ENCODE data around the gene CDCP1. TPM values are rescaled to one million over a fixed set of nuclear protein-coding genes. Genes with fewer than 3 reads are reported as not detected.

CDCP1 gene
- total and polyA plus RNA-seq, 12 donors, result 0.27 to 4.3 (median 1.6) TPM

DNA sequence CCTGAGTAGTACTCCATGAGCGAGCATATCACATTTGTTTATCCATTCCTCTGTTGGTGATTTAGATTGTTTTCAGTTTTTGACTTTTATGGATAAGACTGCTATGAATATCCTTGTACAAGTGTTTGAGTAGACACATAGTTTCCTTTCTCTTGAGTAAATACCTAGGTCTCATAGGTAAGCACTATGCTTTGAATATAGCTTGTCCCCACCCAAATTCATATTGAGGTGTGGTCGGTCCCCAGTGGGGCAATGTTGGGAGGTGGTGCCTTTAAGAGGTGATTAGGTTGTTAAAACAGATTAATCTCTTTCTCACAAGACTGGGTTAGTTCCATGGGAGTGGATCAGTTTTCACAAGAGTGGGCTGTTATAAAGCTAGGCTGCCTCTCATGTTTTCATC is 42.8 kb downstream of the CDCP1 start:
- DNase-seq, result no peak
- H3K36me3 ChIP-seq (replicated peaks in 1 of 2), result no peaks in the 10 kb centered on the region
- H3K4me3 ChIP-seq, result no peak overlapping the region
- intact Hi-C loops (cut with DNase I), result no loop called here
- 90 to 100% (median 91%) methylated on average over 2 of the region's 2 CpGs for WGBS, 4 donors
- no peaks in the 10 kb centered on the region for H3K9me3 ChIP-seq (replicated peaks in 1 of 3)
- H3K27me3 ChIP-seq, result no peaks in the 10 kb centered on the region
- no peaks in the 10 kb centered on the region for H3K4me1 ChIP-seq (replicated peaks in 1 of 2)
- TF ChIP-seq CTCF (IDR thresholded peaks at IDR 0.05) (no peak), POLR2A (IDR thresholded peaks at IDR 0.05) (no peak)
- no peak overlapping the region for H3K27ac ChIP-seq

GRCh38 chr3:45100981-45101407 is 45.2 kb downstream of the CDCP1 start:
- TF ChIP-seq CTCF (IDR thresholded peaks at IDR 0.05) (no peak), POLR2A (IDR thresholded peaks at IDR 0.05) (no peak)
- 84 to 92% (median 89%) methylated on average over 3 of the region's 3 CpGs for WGBS, 4 donors
- Histone ChIP-seq H3K36me3 (replicated peaks in 1 of 2) (no peaks in the 10 kb centered on the region), H3K4me3 (no peak overlapping the region), H3K27me3 (no peaks in the 10 kb centered on the region), H3K4me1 (replicated peaks in 1 of 2) (no peaks in the 10 kb centered on the region), H3K9me3 (replicated peaks in 1 of 3) (no peaks in the 10 kb centered on the region), H3K27ac (no peak overlapping the region)
- peak in 1 of 7 donors; percentile 13 for DNase-seq
- intact Hi-C loops (cut with DNase I), result no loop called here

DNA sequence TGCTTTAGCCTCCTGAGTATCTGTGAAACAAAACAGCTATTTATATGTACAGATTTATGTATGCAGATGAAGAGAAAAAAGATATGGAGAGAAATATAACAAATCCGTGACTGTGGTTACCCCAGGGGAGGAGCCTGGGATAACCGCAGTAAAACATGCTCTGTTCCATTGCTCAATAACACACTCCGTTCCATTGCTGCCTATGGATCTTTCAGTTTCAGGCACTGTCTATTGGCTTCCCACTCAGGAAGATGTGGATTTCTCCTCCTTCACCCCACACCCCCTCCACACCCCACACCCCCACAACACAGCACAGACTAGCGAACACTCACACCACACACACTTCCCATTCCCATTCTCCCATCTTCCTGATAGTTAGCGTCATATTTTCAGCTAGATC is 47.9 kb downstream of the CDCP1 start:
- H3K9me3 ChIP-seq (replicated peaks in 1 of 3), result no peaks in the 10 kb centered on the region
- no peak overlapping the region for H3K4me3 ChIP-seq
- H3K27me3 ChIP-seq, result no peaks in the 10 kb centered on the region
- 67 to 83% (median 73%) methylated on average over 5 of the region's 5 CpGs for WGBS, 4 donors
- no peaks in the 10 kb centered on the region for H3K4me1 ChIP-seq (replicated peaks in 1 of 2)
- no peak for TF ChIP-seq POLR2A (IDR thresholded peaks at IDR 0.05)
- TF ChIP-seq CTCF (IDR thresholded peaks at IDR 0.05), result no peak
- DNase-seq, result no peak
- H3K36me3 ChIP-seq (replicated peaks in 1 of 2), result no peaks in the 10 kb centered on the region
- intact Hi-C loops (cut with DNase I), result no loop called here
- H3K27ac ChIP-seq, result no peak overlapping the region

- Histone ChIP-seq H3K4me1 (replicated peaks in 1 of 2) (no peaks in the 10 kb centered on the region), H3K9me3 (replicated peaks in 1 of 3) (no peaks in the 10 kb centered on the region), H3K4me3 (no peak overlapping the region), H3K27ac (no peak overlapping the region), H3K27me3 (no peaks in the 10 kb centered on the region), H3K36me3 (replicated peaks in 1 of 2) (no peaks in the 10 kb centered on the region)
- TF ChIP-seq POLR2A (IDR thresholded peaks at IDR 0.05), result no peak
- intact Hi-C loops (cut with DNase I), result no loop called here
- WGBS, 4 donors, result 69 to 73% (median 71%) methylated on average over 6 of the region's 6 CpGs
- no peak for DNase-seq
Observed at GRCh38 chr3:45097296-45097883, 48.8 kb downstream of the CDCP1 start.

DNA sequence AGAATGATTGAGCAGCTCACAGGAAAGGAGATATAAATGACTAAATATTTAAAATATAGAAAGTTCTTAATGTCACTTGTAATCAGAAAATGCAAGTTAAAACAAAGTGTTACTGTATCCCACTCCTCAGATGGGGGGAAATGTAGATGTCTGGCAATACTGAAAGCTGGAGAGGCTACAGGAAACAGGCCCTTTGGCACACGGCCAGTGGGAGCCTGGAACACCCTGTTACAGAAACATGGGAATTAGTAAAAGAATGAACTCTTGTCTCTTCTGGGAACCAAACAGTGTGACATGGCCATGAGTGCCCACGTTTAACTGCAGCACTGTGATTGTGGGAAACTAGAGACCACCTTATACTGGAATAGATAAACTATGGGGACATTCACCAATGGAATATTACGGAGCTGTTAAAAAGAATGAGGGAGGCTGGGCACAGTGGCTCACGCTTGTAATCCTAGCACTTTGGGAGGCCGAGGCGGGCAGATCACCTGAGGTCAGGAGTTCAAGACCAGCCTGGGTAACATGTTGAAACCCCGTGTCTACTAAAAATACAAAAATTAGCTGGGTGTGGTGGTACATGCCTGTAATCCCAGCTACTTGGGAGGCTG is 50.2 kb downstream of the CDCP1 start:
- Histone ChIP-seq H3K4me1 (replicated peaks in 1 of 2) (no peaks in the 10 kb centered on the region), H3K4me3 (no peak overlapping the region), H3K27ac (no peak overlapping the region), H3K27me3 (no peaks in the 10 kb centered on the region), H3K36me3 (replicated peaks in 1 of 2) (no peaks in the 10 kb centered on the region), H3K9me3 (replicated peaks in 1 of 3) (no peaks in the 10 kb centered on the region)
- TF ChIP-seq CTCF (IDR thresholded peaks at IDR 0.05), result no peak
- no peak for TF ChIP-seq POLR2A (IDR thresholded peaks at IDR 0.05)
- intact Hi-C loops (cut with DNase I), result no loop called here
- peak in 5 of 7 donors; percentile 17 to 58 (median 33) for DNase-seq
- whole genome bisulfite sequencing, 4 donors, result 75 to 83% (median 79%) methylated on average over 7 of the region's 7 CpGs
